Kidney tubule cell (primary cell): ENCODE data around the gene PDE6B.
"Not testable (repeated sequence)": the region's sequence is repeated elsewhere in the genome, so short reads cannot be mapped to it uniquely, and the experiment has no call there.

Experiments used
- DNase-seq: peaks from one replicate; pipeline ENCODE4 v3.0.0-alpha.2; 2018; ENCODE audit warnings: low spot score

The PDE6B gene

DNA sequence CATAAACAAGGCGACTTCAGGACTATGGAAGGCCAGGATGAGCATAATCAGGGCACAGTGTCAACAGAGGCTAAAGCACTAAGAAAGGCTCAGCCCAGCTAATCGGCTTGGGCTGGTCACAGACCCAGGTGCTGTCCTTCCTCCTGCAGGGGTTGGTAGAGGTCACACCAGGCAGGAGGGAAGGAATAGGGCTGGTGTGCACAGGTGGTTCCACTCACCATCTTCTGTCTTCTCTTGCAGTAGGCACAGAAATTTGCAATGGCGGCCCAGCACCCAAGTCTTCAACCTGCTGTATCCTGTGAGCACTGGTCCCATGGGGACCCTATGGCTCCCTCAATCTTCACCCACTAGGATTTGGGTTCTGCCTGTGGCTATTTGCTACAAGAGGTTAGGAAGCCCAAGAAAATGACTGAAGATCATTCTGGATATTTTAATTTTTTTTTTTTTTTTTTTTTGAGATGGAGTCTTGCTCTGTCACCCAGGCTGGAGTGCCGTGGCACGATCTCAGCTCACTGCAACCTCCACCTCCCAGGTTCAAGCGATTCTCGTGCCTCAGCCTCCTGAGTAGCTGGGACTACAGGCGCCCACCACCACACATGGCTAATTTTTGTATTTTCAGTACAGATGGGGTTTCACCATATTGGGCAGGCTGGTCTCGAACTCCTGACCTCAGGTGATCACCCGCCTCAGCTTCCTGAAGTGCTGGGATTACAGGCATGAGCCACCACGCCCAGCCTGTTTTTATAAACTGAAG is 44.6 kb downstream of the PDE6B start:
- not testable (repeated sequence) for DNase-seq

DNA sequence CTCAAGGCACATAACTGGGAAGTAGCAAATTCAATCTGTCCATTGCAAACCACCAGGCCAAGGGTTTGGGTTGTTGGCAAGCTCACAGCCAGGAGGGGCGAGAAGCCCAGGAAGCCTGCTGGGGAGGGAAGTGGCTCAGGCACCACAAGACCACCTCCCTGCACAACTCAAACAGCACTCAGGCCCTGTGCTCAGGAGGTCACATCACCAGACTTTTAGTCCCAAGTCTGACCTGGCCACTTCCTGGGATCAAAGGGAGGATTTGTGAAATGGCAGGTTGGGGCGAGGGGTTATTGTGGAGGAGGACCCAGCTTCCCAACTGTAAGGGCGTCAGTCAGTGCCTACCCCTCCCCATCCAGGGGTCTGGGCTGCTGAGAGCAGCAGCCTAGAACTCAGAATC is 46.4 kb downstream of the PDE6B start:
- no peak for DNase-seq

DNA sequence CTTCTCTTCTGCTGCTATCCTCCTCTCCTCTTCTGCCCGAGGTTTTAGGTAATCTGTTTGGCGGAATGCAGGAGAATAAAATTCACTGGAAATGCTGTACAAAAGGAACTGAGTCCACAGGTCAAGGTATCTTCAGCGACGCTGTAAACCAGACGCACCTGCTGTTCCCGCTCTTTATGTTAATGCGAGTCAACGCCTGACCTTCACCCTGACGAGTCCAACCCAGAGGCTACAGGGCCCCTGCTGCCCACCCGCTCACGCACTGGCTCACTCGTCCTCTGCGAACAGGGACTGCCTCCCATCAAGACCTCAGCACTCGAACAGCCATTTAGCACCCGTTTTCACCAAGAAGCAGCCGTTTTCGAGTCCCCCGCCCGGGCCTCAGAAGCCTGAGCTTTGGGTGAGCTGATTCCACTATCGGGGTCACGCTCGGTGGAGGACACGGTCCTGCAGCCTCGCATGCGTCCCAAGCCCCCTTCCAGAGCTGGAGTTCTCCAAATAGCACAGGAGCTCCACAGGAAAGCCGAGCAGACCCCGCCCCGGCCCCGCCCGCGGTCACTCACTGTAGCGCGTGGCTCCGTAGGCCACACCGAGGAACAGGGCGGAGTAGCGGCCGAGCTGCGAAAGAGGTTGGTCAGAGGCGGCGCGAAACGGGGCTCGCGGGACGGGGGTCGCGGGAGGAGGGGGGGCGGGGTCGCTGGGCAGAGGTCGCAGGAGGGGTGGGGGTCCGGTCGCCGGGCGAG is 48.1 kb downstream of the PDE6B start:
- no peak for DNase-seq

DNA sequence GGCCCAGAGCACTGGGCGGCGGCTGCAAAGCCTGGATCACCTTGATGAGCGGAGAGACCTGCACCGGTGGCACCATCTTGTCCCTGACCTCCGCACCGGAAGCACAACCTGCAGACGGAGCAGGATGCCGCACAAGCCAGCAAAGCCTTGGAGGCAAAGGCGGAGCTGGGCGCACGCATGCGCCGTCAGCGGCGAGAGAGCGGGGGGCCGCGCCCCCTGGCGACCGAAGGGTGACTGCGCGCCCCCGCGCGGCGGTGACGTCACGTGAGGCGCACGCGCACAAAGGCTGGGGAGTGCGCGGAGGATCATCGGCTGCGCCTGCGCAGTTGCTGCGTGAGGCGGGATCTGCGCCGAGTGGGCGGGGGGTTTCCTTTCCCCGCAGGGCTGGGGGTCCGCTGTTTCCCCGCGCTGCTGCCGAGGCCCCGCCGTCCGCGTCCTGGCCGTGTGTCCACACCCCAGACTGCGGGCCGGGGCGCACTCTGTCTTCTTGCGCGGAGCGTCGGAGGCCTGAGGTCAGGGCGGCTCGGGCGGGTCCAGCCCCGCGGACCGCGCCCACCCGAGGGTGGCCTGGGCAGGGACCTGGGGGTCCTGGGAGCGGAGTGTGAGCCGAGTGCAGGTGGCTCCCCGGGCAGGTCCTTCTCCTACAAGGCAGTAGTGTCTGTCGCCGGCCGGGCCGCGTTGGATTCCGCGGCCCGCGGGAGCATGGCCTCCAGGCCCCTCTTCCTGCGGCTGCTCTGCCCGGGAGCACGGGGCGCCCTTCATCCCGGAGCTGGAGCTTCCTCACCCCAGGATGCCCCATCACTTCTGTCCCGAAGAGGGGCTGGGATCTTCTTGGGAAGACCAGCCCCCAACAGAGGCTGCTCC is 49.0 kb downstream of the PDE6B start, which contains the start of the genes ATP5ME and MYL5:
TSS of gene ATP5ME (minus strand) at position 105 of the 864 bp plus-strand sequence. CDS start at position 76, 29 bp downstream.
TSS of gene MYL5 (plus strand) at position 371 of the 864 bp plus-strand sequence. CDS start 3,485 bp downstream, outside the sequence.
- peak; percentile 96 for DNase-seq

DNA sequence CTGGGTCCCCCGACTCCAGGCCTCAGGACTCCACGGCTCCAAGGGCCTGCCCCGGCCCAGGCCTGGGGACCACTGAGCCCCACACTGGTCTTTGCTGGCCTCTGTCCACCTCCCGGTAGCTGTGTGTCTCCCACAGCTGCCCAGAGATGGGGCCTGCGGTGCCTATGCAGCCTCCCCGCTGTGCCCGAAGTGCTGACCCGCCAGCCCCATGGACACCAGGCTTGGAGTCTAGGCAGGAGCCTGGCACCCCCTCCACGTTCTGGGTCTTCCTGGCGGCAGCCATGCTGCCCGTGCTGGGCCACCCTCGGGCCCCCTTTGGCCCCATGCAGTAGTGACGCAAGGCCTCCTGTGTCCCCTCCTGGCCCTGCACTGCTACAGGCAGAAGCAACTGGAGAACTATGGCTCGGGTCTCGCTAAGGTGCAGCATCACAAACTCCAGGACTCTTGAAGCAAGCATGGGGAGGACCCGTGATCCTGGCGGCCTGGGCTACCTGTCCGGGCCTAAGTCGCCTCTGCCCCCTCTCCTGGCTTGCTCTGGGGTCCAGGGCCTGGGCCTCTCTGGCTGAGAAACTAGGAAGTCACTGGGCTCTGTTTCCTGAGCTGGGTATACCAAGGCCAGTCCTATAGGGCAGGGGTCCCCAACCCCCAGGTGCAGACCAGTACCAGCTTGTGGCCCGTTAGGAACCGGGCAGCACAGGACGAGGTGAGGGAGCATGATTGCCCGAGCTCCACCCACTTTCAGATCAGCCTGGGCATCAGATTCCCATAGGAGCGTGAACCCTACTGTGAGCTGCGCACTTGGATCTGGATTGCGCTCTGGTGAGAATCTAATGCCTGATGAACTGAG is 49.9 kb downstream of the PDE6B start:
- no peak for DNase-seq

DNA sequence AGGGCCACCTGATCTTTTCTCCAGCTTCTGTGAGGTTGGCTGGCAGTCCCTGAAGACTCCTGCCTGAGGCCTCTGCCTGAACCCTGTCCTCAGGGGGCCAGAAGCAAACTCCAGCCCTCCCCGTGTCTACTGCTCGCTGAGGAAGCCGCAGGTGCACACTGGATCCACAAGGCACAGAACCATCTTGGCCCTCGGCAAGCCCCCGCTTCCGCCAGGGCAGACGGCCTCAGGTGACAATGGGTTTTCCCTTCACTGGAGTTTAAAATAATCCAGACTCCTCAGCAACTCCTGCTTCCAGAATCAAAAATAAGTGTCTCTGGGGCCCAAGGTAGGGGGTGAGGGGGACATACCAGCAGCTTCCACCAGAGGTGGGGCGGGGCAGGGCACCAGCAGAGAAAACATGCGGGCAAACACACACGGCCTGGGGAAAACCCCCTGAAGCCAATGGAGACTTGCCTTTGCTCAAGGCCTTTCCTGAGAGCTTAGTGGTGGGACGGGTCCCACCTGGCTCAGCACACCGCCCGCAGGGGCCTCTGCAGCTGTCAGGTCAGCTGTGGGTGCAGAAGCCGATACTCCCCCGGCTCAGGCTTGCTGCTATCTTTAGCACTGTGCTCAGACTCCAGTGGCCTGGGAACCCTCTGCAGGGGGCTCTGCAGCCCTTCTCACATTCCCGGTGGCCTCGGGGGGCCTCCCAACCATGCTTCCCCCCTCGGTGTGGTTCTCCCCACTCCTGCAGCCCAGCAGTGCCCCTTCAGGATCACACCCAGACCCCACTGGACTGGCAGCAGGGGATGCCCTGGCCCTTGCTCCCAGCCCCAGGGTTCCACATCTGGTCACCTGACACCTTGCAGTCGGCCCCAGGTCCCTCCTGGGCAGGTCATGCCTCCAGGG is 50.9 kb downstream of the PDE6B start:
- DNase-seq, result no peak

DNA sequence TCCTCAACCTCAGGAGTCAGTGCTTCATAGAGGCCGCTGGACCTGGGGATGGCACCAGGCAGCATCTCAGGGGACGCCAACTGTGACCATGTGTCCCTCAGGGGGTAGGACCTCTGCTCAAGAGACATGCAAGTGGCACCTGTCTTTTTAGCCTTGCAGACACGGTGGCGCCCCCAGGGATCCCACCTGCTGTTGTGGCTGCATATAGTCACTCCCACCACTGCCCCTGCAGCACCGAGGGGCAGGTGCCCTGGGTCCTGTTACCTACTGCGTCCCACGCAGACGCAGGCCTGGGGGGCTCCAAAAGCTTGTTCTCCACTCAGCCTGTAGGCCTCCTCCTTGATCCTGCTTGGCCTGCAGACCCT is 51.5 kb downstream of the PDE6B start:
- DNase-seq, result no peak

DNA sequence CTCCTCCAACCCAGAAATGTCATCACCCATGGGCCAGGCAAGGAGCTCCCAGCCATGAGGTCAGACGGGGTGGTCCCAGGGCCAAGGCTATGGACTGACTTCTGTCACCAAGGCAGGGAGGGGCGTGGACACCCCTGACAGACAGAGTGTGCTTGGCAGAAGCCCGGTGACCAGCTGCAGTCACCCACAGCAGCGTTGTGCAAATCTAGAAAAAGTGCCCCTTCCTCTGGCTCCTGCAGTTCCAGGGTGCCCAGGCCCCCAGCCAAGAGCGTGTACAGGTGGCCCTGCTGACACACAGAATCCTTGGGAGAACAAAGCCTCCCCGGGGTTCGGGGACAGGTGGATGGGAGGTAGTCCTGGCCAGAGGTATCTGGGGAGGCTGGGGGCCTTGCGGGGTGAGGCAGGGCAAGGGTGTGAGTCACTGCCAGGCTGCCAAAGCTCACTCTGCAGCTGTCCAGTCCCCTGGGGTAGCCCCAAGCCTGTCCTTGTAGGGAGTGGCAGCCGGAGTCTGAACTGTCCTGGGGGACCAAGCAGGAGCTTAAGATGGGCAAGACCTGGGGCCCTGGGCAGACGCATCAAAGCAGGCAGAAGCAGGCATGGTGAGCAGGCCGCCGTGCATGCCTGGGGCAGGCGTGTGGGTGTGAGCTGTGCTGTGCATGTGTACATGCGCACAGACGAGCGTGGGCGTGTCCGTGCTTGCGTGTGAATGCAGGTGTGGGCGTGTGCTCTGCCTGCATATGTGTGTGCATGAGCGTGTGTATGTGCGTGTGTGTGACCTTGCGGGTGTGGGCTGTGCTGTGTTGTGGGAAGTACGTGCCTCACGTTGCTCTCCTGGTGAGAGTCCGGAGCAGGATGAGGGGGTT is 52.3 kb downstream of the PDE6B start:
- DNase-seq, result no peak

DNA sequence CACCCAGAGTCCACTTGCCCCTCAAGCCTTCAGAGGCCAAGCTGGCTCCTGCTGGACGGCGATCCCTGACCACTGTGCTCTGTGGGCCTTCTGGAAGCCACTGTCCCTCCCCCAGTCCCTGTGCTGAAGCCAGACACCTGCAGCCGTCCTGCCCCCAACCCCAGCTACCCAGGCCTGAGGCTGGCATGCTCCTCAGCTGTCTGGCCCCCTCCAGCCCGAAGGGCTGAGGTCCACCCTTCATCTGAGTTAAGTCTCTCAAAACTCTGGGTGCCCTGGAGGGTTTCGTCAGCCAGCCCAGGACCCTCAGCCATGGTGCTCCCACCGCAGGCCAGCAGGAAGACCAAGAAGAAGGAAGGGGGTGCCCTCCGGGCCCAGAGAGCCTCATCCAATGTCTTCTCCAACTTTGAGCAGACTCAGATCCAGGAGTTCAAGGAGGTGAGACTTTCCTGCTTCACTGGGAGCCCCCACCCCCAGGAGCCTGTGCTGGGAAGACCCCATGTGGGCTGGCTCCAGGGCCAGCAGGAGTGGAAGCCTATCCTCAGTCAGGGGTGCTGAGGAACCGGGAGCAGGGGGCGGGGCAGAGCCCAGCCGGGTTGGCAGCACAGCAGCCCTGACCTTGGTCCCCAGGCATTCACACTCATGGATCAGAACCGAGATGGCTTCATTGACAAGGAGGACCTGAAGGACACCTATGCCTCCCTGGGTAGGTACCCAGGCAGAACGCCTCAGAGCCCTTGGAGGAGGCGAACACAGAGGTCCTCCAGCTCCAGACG is 53.1 kb downstream of the PDE6B start:
- no peak for DNase-seq

DNA sequence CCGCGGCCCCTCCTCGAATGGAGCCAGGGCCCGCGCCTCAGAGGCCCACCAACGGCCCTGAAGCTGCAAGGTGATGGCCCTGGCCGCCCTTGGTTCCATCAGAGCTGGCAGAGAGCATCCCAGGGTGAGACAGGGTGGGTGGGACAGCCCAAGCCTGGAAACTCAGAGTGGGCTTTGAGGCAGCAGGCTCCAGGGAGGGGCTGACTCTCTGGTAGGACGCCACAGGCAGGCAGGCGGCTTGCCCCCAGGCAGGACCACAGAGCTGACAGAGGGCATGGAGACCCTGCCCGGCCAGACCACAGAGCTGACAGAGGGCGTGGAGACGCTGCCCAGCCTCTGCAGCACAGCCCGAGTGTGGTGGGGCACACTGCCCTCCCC is 53.7 kb downstream of the PDE6B start:
- DNase-seq, result no peak

DNA sequence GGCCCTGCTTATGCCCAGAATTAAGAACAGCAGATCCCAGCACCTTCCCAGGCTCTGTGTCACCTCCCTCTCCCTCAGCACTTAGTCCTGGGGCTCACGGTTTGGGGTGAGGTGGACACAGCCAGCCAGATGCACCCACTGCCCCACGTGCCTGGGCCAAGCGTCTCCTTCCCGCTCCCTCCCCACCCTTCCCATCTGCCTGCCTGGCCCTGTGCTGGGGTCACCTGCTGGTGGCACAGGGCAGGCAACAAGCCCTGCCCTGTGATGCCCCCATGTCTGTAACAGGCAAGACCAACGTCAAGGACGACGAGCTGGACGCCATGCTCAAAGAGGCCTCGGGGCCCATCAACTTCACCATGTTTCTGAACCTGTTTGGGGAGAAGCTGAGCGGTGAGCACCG is 54.3 kb downstream of the PDE6B start:
- no peak for DNase-seq

DNA sequence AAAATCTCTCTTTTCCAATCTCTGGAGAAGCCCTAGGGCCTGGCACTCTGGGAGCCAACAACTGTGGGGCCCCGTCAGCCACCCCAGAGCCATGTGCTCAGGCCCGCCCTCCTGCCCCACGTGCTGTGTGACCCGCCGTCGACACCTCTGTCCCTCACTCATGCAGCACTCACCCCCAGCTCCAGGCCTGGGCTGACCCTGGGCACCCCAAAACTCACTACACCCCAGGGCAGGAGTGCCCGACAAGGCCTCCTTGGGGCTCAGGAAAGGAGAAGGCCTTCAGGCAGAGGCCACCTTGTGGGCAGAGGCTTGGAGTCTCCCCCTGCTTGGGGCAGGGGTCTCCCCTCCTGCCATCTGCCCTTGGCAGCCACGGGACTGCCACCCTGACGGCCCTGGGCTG is 54.7 kb downstream of the PDE6B start:
- no peak for DNase-seq

DNA sequence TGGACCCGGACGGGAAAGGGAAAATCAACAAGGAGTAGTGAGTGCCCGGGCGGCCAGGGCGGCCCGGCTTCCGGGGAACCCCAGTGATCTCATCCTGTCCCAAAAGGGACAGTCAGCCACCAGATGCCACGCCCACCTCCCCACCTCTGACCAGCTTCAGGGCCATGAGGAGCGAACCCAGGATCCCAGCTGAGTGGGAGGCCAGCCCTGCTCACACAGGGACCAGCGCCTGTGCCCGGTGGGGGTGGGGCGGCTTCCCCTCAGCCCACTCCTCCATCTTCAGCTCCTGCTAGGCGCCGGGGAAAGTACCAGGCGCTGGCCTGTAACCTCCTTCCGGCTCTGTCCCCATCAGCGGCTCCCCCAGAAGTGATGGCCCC is 55.2 kb downstream of the PDE6B start:
- DNase-seq, result no peak

DNA sequence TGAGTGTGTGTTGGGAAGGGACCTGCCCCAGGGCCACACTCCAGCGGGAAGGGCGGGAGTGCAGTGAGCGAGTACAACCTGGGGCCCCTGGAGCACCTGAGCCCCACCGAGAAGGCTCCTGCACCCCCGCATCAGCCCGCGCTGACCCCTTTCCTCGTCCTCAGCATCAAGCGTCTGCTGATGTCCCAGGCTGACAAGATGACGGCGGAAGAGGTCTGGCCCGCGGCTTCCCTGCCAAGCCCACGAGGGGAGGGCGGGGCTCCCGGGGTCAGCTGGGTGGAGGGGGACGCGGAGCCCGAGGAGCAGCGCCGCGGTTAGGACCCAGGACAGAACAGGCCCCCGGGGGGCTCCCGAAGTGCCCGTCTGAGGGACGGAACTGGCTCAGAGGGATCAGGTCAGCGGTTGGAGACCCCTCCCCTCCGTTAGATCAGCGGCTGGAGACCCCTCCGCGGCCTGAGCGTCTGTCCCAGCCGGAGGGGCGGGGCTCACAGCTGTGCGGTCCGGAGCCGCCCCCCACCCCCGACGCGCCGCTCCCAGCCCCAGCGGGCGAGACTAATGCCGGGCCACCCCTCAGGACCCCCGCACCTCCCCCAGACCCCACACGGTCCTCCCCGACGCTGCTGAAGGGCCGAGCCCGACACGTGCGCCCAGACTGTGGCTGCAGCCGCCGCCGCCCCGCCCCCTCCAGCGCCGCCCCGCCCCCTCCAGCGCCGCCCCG is 55.7 kb downstream of the PDE6B start:
- DNase-seq, result peak; percentile 44

DNA sequence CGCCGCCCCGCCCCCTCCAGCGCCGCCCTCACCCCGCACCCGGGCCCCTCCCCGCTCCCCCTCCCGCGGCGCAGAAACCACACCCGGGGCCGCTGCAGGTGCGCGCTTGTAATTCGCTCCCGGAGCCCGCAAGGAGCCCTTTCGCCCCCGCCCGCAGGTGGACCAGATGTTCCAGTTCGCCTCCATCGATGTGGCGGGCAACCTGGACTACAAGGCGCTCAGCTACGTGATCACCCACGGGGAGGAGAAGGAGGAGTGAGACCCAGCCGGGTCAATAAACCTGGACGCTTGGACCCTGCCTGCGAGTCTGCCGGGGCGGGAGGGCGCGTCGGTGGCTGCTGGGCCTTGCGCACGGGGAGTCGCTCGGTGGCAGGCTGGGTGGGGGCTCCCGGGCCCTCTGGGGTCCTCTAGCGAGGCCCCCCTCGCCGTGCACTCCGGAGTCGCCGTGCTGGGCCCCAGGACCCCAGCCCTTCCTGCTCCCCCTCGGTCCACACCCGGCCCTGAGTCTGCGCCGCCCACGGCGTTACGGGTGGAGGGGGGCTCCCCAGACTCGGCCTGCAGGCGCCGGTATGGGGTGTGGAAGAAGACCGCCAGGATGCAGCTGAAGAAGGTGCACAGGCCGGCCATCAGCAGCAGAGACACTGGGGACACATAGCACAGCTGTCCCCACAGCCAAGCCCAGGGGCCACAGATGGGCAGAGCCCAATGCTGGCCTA is 56.5 kb downstream of the PDE6B start:
- DNase-seq, result no peak

DNA sequence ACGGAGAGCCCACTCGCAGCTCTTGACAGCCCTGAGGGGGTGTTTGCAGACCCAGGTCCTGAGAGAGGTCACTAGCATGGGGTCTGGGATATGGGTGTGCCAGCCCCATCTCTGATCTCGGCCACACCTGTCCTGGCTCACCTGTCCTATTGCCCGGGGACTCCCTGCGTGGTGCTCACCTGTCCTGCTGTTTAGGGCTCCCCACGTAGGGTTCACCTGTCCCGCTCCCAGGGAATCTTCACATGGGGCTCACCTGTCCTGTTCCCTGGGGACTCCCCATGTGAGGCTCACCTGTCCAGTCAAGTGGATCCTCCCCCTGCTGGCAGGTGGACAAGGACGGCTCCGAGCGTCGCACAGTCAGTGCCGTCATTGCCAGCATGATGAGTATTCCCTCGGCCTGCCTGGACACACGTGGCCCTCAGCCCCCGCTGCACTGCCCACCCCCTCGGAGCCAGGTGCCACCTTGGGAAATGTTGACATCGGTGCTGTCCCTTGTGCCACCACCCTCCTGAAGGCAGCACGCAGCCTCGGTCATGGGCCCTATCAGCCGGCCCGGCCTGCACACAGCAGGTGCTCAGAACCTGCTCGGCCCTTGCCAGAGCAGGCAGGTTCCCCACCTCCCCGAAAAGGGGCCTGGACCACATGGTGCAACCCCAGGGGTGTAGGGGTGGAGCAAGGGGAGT is 57.3 kb downstream of the PDE6B start:
- no peak for DNase-seq
